ENCODE data around the gene VWC2L. TPM values are rescaled to one million over a fixed set of nuclear protein-coding genes. Genes with fewer than 3 reads are reported as not detected.

The VWC2L gene
- total and polyA plus RNA-seq, 7 experiments from 2014 or later = not detected

GRCh38 chr2:214529021-214529420, 118.2 kb downstream of the VWC2L start:
- DNase-seq = no peak
- Mint-ChIP-seq H3K27me3 (no peaks in the 10 kb centered on the region), H3K36me3 (no peaks in the 10 kb centered on the region), H3K27ac (no peak overlapping the region), H3K4me3 (no peak overlapping the region), H3K9me3 (peaks cover 0 to 13% (median 0%) of the 10 kb centered on the region in 11 donors), H3K4me1 (no peaks in the 10 kb centered on the region)
- POLR2A ChIA-PET = no interaction called here
- CTCF ChIA-PET = no interaction called here
- Histone ChIP-seq H3K27ac (ENCODE audit: low read depth, low read length) (no peak overlapping the region), H3K9me3 (ENCODE audit: control insufficient read depth in 2 of 3, low read length in 3 of 3) (no peaks in the 10 kb centered on the region), H3K4me3 (ENCODE audit: low read length) (no peak overlapping the region), H3K4me1 (ENCODE audit: control insufficient read depth in 2 of 2, insufficient read depth in 2 of 2, low read length in 2 of 2) (no peaks in the 10 kb centered on the region), H3K27me3 (ENCODE audit: control insufficient read depth in 2 of 2, insufficient read depth in 2 of 2, low read length in 2 of 2) (no peaks in the 10 kb centered on the region), H3K36me3 (ENCODE audit: control insufficient read depth in 2 of 3, insufficient read depth in 3 of 3, low read length in 3 of 3) (no peaks in the 10 kb centered on the region)
- ATAC-seq = no peak
- intact Hi-C loops (cut with micrococcal nuclease) = no loop called here

GRCh38 chr2:214529514-214529913, 118.7 kb downstream of the VWC2L start:
- no peaks in the 10 kb centered on the region for H3K27me3 ChIP-seq (ENCODE audit: control insufficient read depth in 2 of 2, insufficient read depth in 2 of 2, low read length in 2 of 2)
- ChIA-PET POLR2A (no interaction called here), CTCF (no interaction called here)
- H3K4me3 Mint-ChIP-seq = no peak overlapping the region
- no peak overlapping the region for H3K27ac ChIP-seq (ENCODE audit: low read depth, low read length)
- H3K4me1 ChIP-seq (ENCODE audit: control insufficient read depth in 2 of 2, insufficient read depth in 2 of 2, low read length in 2 of 2) = no peaks in the 10 kb centered on the region
- H3K4me3 ChIP-seq (ENCODE audit: low read length) = no peak overlapping the region
- H3K27me3 Mint-ChIP-seq = no peaks in the 10 kb centered on the region
- DNase-seq = no peak
- H3K9me3 Mint-ChIP-seq = peaks cover 0 to 13% (median 0%) of the 10 kb centered on the region in 11 donors
- H3K27ac Mint-ChIP-seq = no peak overlapping the region
- ATAC-seq = no peak
- H3K36me3 Mint-ChIP-seq = no peaks in the 10 kb centered on the region
- no peaks in the 10 kb centered on the region for H3K4me1 Mint-ChIP-seq
- H3K9me3 ChIP-seq (ENCODE audit: control insufficient read depth in 2 of 3, low read length in 3 of 3) = no peaks in the 10 kb centered on the region
- no peaks in the 10 kb centered on the region for H3K36me3 ChIP-seq (ENCODE audit: control insufficient read depth in 2 of 3, insufficient read depth in 3 of 3, low read length in 3 of 3)
- intact Hi-C loops (cut with micrococcal nuclease) = no loop called here

- no peaks in the 10 kb centered on the region for H3K36me3 Mint-ChIP-seq
- H3K4me3 ChIP-seq (ENCODE audit: low read length) = no peak overlapping the region
- peaks cover 0 to 9% (median 0%) of the 10 kb centered on the region in 5 donors for H3K27me3 Mint-ChIP-seq
- peaks cover 0 to 7% (median 0%) of the 10 kb centered on the region in 11 donors for H3K9me3 Mint-ChIP-seq
- H3K27ac Mint-ChIP-seq = no peak overlapping the region
- intact Hi-C loops (cut with micrococcal nuclease) = no loop called here
- no peaks in the 10 kb centered on the region for H3K4me1 Mint-ChIP-seq
- DNase-seq (no peak), ATAC-seq (no peak)
- no peaks in the 10 kb centered on the region for H3K36me3 ChIP-seq (ENCODE audit: control insufficient read depth in 2 of 3, insufficient read depth in 3 of 3, low read length in 3 of 3)
- no peaks in the 10 kb centered on the region for H3K4me1 ChIP-seq (ENCODE audit: control insufficient read depth in 2 of 2, insufficient read depth in 2 of 2, low read length in 2 of 2)
- CTCF ChIA-PET = no interaction called here
- no peak overlapping the region for H3K4me3 Mint-ChIP-seq
- no peaks in the 10 kb centered on the region for H3K9me3 ChIP-seq (ENCODE audit: control insufficient read depth in 2 of 3, low read length in 3 of 3)
- POLR2A ChIA-PET = no interaction called here
- no peak overlapping the region for H3K27ac ChIP-seq (ENCODE audit: low read depth, low read length)
- no peaks in the 10 kb centered on the region for H3K27me3 ChIP-seq (ENCODE audit: control insufficient read depth in 2 of 2, insufficient read depth in 2 of 2, low read length in 2 of 2)
Measured at GRCh38 chr2:214533541-214533940, 122.7 kb downstream of the VWC2L start.

- Mint-ChIP-seq H3K36me3 (no peaks in the 10 kb centered on the region), H3K4me1 (no peaks in the 10 kb centered on the region), H3K27ac (no peak overlapping the region), H3K9me3 (peaks cover 0 to 1% (median 0%) of the 10 kb centered on the region in 11 donors), H3K4me3 (no peak overlapping the region), H3K27me3 (peaks cover 0 to 9% (median 0%) of the 10 kb centered on the region in 5 donors)
- Histone ChIP-seq H3K4me1 (ENCODE audit: control insufficient read depth in 2 of 2, insufficient read depth in 2 of 2, low read length in 2 of 2) (no peaks in the 10 kb centered on the region), H3K27me3 (ENCODE audit: control insufficient read depth in 2 of 2, insufficient read depth in 2 of 2, low read length in 2 of 2) (no peaks in the 10 kb centered on the region), H3K27ac (ENCODE audit: low read depth, low read length) (no peak overlapping the region), H3K4me3 (ENCODE audit: low read length) (no peak overlapping the region), H3K9me3 (ENCODE audit: control insufficient read depth in 2 of 3, low read length in 3 of 3) (no peaks in the 10 kb centered on the region), H3K36me3 (ENCODE audit: control insufficient read depth in 2 of 3, insufficient read depth in 3 of 3, low read length in 3 of 3) (no peaks in the 10 kb centered on the region)
- POLR2A ChIA-PET = no interaction called here
- CTCF ChIA-PET = no interaction called here
- intact Hi-C loops (cut with micrococcal nuclease) = no loop called here
- ATAC-seq (no peak), DNase-seq (no peak)
Measured at GRCh38 chr2:214536625-214537024, 125.8 kb downstream of the VWC2L start.

GRCh38 chr2:214537929-214538328, 127.1 kb downstream of the VWC2L start:
- Histone ChIP-seq H3K4me3 (ENCODE audit: low read length) (no peak overlapping the region), H3K36me3 (ENCODE audit: control insufficient read depth in 2 of 3, insufficient read depth in 3 of 3, low read length in 3 of 3) (no peaks in the 10 kb centered on the region), H3K27me3 (ENCODE audit: control insufficient read depth in 2 of 2, insufficient read depth in 2 of 2, low read length in 2 of 2) (no peaks in the 10 kb centered on the region), H3K9me3 (ENCODE audit: control insufficient read depth in 2 of 3, low read length in 3 of 3) (no peaks in the 10 kb centered on the region), H3K27ac (ENCODE audit: low read depth, low read length) (no peak overlapping the region), H3K4me1 (ENCODE audit: control insufficient read depth in 2 of 2, insufficient read depth in 2 of 2, low read length in 2 of 2) (no peaks in the 10 kb centered on the region)
- ChIA-PET CTCF (no interaction called here), POLR2A (no interaction called here)
- H3K9me3 Mint-ChIP-seq = peaks cover 0 to 1% (median 0%) of the 10 kb centered on the region in 11 donors
- peaks cover 0 to 9% (median 0%) of the 10 kb centered on the region in 5 donors for H3K27me3 Mint-ChIP-seq
- DNase-seq (no peak), ATAC-seq (no peak)
- H3K27ac Mint-ChIP-seq = no peak overlapping the region
- H3K4me3 Mint-ChIP-seq = no peak overlapping the region
- no peaks in the 10 kb centered on the region for H3K4me1 Mint-ChIP-seq
- intact Hi-C loops (cut with micrococcal nuclease) = no loop called here
- no peaks in the 10 kb centered on the region for H3K36me3 Mint-ChIP-seq

GRCh38 chr2:214542295-214542694, 131.4 kb downstream of the VWC2L start:
- Histone ChIP-seq H3K9me3 (ENCODE audit: control insufficient read depth in 2 of 3, low read length in 3 of 3) (no peaks in the 10 kb centered on the region), H3K27me3 (ENCODE audit: control insufficient read depth in 2 of 2, insufficient read depth in 2 of 2, low read length in 2 of 2) (no peaks in the 10 kb centered on the region), H3K36me3 (ENCODE audit: control insufficient read depth in 2 of 3, insufficient read depth in 3 of 3, low read length in 3 of 3) (no peaks in the 10 kb centered on the region), H3K27ac (ENCODE audit: low read depth, low read length) (no peak overlapping the region), H3K4me3 (ENCODE audit: low read length) (no peak overlapping the region), H3K4me1 (ENCODE audit: control insufficient read depth in 2 of 2, insufficient read depth in 2 of 2, low read length in 2 of 2) (no peaks in the 10 kb centered on the region)
- Mint-ChIP-seq H3K9me3 (no peaks in the 10 kb centered on the region), H3K36me3 (no peaks in the 10 kb centered on the region), H3K4me3 (no peak overlapping the region), H3K4me1 (no peaks in the 10 kb centered on the region), H3K27me3 (peaks cover 0 to 4% (median 0%) of the 10 kb centered on the region in 5 donors), H3K27ac (no peak overlapping the region)
- ChIA-PET POLR2A (no interaction called here), CTCF (no interaction called here)
- DNase-seq (no peak), ATAC-seq (no peak)
- intact Hi-C loops (cut with micrococcal nuclease) = no loop called here

- CTCF ChIA-PET = no interaction called here
Measured at GRCh38 chr2:214542866-214543265, 132.0 kb downstream of the VWC2L start.

More at GRCh38 chr2:214542866-214543265, 132.0 kb downstream of the VWC2L start:
- Histone ChIP-seq H3K4me3 (ENCODE audit: low read length) (no peak overlapping the region), H3K27me3 (ENCODE audit: control insufficient read depth in 2 of 2, insufficient read depth in 2 of 2, low read length in 2 of 2) (no peaks in the 10 kb centered on the region), H3K27ac (ENCODE audit: low read depth, low read length) (no peak overlapping the region), H3K4me1 (ENCODE audit: control insufficient read depth in 2 of 2, insufficient read depth in 2 of 2, low read length in 2 of 2) (no peaks in the 10 kb centered on the region), H3K36me3 (ENCODE audit: control insufficient read depth in 2 of 3, insufficient read depth in 3 of 3, low read length in 3 of 3) (no peaks in the 10 kb centered on the region), H3K9me3 (ENCODE audit: control insufficient read depth in 2 of 3, low read length in 3 of 3) (no peaks in the 10 kb centered on the region)
- Mint-ChIP-seq H3K27ac (no peak overlapping the region), H3K27me3 (peaks cover 0 to 4% (median 0%) of the 10 kb centered on the region in 5 donors), H3K9me3 (no peaks in the 10 kb centered on the region), H3K36me3 (no peaks in the 10 kb centered on the region), H3K4me3 (no peak overlapping the region), H3K4me1 (no peaks in the 10 kb centered on the region)
- DNase-seq (no peak), ATAC-seq (no peak)
- POLR2A ChIA-PET = no interaction called here
- intact Hi-C loops (cut with micrococcal nuclease) = no loop called here

Measured in naive thymus-derived CD4-positive, alpha-beta T cell (primary cell).